Adipocyte (in vitro differentiated cells): ENCODE results near the gene RBFOX2.

Source experiments
- DNase-seq: peaks from one replicate; pipeline ENCODE4 v3.0.0-alpha.2; 2015; ENCODE audit warnings: low read depth
- H3K27me3 ChIP-seq: replicated peaks from 2 replicates; pipeline ENCODE4 v1.7.0; 2013; ENCODE audit warnings: mild to moderate bottlenecking, low read length, moderate library complexity; ENCODE audit not compliant: control insufficient read depth, insufficient read depth
- H3K36me3 ChIP-seq: 2 replicates; pipeline ENCODE4 v1.7.0; 2013; ENCODE audit warnings: low read length, mild to moderate bottlenecking, moderate library complexity; ENCODE audit not compliant: control insufficient read depth, insufficient read depth, severe bottlenecking
- H3K4me1 ChIP-seq: 2 replicates; pipeline ENCODE4 v1.7.0; 2013; ENCODE audit warnings: mild to moderate bottlenecking, low read length, moderate library complexity; ENCODE audit not compliant: control insufficient read depth, insufficient read depth
- H3K4me3 ChIP-seq: 2 replicates; pipeline ENCODE4 v1.7.0; 2013; ENCODE audit warnings: mild to moderate bottlenecking, low read length, moderate library complexity
- H3K9ac ChIP-seq: 2 replicates; pipeline ENCODE4 v1.7.0; 2013; ENCODE audit warnings: mild to moderate bottlenecking, low read length, moderate library complexity
- H3K9me3 ChIP-seq: 2 replicates; pipeline ENCODE4 v1.7.0; 2013; ENCODE audit warnings: mild to moderate bottlenecking, low read length, moderate library complexity; ENCODE audit not compliant: control insufficient read depth

RBFOX2 gene

GRCh38 chr22:35921777-35922176, 106.8 kb downstream of the RBFOX2 start:
- peaks cover 43% of the 10 kb centered on the region for H3K4me1 ChIP-seq
- no peaks in the 10 kb centered on the region for H3K27me3 ChIP-seq
- H3K9ac ChIP-seq = peak overlapping the region; percentile 80
- DNase-seq = peak; percentile 94
- H3K36me3 ChIP-seq = no peaks in the 10 kb centered on the region
- peak overlapping the region; percentile 49 for H3K4me3 ChIP-seq
- H3K9me3 ChIP-seq = no peaks in the 10 kb centered on the region

DNA sequence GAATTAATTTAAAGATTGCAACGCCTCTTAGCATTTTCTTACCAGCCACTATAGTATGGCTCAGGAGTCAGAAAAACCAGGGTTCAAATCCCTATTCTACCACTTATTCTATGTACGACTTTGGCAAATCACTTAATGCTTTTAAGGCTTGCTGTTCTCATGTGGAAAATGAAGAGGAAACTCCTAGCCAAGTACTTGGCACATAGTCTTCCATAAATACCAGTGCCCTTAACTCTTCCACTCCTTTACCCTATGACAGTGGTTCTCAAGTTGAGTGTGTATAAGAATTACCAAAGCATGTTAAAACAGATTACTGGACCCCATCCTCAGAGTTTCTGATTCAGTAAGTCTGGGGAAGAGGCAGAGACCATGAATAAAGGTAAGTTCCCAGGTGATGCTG, 107.6 kb downstream of the RBFOX2 start:
- Histone ChIP-seq H3K27me3 (no peaks in the 10 kb centered on the region), H3K9me3 (no peaks in the 10 kb centered on the region), H3K36me3 (no peaks in the 10 kb centered on the region), H3K4me1 (peaks cover 45% of the 10 kb centered on the region), H3K9ac (peak overlapping the region; percentile 59), H3K4me3 (no peak overlapping the region)
- no peak for DNase-seq

DNA sequence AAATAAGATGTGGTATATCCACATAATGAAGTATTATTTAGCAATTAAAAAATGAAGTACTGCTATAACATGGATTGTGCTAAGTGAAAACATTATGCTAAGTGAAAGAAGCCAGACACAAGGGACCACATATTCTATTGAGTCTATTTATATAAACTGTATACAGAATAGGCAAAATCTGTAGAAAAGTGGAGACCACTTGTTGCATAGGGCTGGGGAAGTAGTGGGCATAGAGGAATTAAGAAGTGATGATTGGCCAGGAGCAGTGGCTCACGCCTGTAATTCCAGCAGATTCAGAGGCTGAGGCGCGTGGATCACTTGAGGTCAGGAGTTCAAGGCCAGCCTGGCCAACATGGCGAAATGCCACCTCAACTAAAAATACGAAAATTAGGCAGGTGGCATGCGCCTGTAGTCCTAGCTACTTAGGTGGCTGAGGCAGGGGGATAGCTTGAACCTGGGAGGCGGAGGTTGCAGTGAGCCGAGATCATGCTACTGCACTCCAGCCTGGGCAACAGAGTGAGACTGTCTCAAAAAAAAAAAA, 109.6 kb downstream of the RBFOX2 start:
- Histone ChIP-seq H3K27me3 (no peaks in the 10 kb centered on the region), H3K9ac (no peak overlapping the region), H3K36me3 (no peaks in the 10 kb centered on the region), H3K9me3 (no peaks in the 10 kb centered on the region), H3K4me3 (no peak overlapping the region), H3K4me1 (peaks cover 61% of the 10 kb centered on the region)
- no peak for DNase-seq

DNA sequence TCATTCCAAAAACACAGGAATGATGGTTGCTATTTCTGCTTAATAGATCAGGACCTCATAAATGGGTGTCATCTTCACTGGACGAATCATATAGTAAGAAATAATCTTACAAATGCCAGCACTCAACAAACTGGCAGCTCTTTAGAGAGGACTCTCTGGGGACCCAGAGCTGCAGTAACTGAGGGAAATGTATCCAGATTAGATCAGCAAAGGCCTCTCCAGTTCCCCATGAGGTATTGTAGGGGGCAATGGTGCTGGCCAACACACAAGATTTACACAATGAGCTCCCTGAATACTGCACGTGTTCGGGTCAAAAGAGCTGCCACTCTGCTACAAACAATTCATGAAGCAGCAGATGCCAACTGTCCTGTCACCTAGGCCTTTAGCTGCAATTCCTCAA, 110.2 kb downstream of the RBFOX2 start:
- H3K9me3 ChIP-seq = no peaks in the 10 kb centered on the region
- no peaks in the 10 kb centered on the region for H3K36me3 ChIP-seq
- H3K9ac ChIP-seq = no peak overlapping the region
- no peak overlapping the region for H3K4me3 ChIP-seq
- no peaks in the 10 kb centered on the region for H3K27me3 ChIP-seq
- H3K4me1 ChIP-seq = peaks cover 65% of the 10 kb centered on the region
- DNase-seq = no peak

- Histone ChIP-seq H3K27me3 (no peaks in the 10 kb centered on the region), H3K4me1 (peaks cover 64% of the 10 kb centered on the region), H3K9me3 (no peaks in the 10 kb centered on the region), H3K4me3 (no peak overlapping the region), H3K9ac (no peak overlapping the region), H3K36me3 (no peaks in the 10 kb centered on the region)
- DNase-seq = no peak
Observed at GRCh38 chr22:35917651-35918050, 111.0 kb downstream of the RBFOX2 start.

DNA sequence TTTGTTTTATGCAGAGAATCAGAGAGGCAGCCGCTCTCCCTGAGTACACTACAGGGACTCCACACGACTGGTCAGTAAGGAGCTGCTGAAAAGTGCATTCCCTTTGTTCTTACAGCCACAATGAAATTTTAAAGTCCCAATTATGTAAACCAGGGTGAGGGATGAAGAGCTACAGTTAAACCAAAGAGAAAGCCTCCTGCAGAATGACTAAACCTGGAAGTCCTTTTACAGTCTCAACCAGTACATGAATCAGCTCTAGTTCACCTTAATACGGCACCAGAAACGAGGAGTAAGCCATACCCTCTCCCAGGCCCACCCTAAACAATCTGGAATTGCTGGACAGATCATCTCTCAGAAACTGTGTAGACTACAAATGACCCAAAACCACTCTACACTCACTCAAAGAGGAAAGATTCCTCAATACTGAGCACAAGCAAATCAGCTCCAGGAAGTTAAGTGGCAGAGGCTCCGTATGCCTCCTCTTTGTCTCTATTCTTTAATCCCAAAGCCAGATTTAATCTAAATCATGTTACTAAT, 113.1 kb downstream of the RBFOX2 start:
- no peaks in the 10 kb centered on the region for H3K9me3 ChIP-seq
- H3K4me1 ChIP-seq = peaks cover 52% of the 10 kb centered on the region
- no peaks in the 10 kb centered on the region for H3K36me3 ChIP-seq
- H3K27me3 ChIP-seq = no peaks in the 10 kb centered on the region
- peak; percentile 47 for DNase-seq
- H3K9ac ChIP-seq = peak overlapping the region; percentile 89
- peak overlapping the region; percentile 82 for H3K4me3 ChIP-seq

DNA sequence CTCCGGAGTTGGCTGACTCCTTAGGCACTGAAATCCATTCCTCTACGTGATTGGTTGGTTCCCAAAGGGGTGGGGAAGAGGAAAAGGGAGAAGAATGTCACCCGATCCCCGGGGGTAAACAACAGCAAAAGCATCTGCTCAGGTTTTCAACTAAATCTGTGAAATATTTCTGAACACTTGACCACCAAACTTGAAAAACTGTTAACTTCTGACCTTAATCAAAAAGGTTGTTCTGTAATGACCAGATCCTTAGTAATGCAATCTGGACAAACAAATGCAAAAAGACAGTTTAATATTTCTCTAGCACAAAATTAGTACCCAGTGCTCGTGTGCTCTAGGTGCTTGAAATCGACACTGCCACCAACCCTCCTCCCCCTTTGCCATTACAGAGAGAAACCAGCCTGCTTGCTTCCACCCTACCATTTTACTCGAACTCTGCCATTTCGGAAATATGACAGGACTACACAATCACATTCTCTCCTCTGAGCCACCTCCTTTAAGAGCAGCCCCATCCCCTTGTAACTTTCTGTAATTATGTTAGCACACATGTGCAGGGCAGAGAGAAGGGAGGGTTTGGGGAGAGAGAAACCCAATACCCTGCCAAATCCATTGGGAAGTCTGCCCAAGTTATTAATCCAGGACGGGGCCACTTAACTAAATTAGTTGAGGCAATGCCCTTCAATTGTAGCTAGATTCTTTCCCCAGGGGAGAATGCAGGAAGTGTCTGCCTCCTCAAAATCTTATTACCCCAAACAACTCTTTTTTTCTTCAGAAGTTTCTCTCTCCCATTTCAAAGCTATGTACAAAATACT, 113.8 kb downstream of the RBFOX2 start:
- peaks cover 56% of the 10 kb centered on the region for H3K4me1 ChIP-seq
- no peaks in the 10 kb centered on the region for H3K36me3 ChIP-seq
- no peaks in the 10 kb centered on the region for H3K27me3 ChIP-seq
- no peaks in the 10 kb centered on the region for H3K9me3 ChIP-seq
- DNase-seq = peak; percentile 96
- H3K9ac ChIP-seq = peak overlapping the region; percentile 89
- peak overlapping the region; percentile 82 for H3K4me3 ChIP-seq

GRCh38 chr22:35914357-35914664, 114.3 kb downstream of the RBFOX2 start:
- Histone ChIP-seq H3K9me3 (no peaks in the 10 kb centered on the region), H3K27me3 (no peaks in the 10 kb centered on the region), H3K4me3 (peak overlapping the region; percentile 82), H3K9ac (peak overlapping the region; percentile 89), H3K36me3 (no peaks in the 10 kb centered on the region), H3K4me1 (peaks cover 56% of the 10 kb centered on the region)
- DNase-seq = no peak

DNA sequence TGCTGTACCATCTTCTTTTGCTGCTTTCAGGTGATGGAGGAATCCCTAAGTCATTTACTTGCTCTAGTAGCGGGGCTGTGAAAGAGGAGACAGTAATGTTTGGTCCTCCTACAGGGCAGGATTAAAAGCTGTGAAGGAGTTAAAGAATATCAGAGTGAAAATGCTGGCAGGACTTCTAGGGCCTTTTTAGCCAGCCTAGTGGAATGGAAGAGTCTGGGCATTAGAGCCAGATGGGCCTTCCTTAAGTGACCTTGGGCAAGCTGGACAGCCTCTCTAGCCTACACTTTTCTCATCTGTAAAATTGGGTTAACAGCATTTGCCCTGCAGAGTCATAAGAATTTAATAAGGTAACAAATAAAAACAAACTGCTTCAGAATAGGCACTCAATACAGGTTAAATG, 114.7 kb downstream of the RBFOX2 start:
- H3K4me3 ChIP-seq = peak overlapping the region; percentile 82
- H3K27me3 ChIP-seq = no peaks in the 10 kb centered on the region
- no peak for DNase-seq
- H3K9ac ChIP-seq = peak overlapping the region; percentile 89
- no peaks in the 10 kb centered on the region for H3K9me3 ChIP-seq
- no peaks in the 10 kb centered on the region for H3K36me3 ChIP-seq
- H3K4me1 ChIP-seq = peaks cover 54% of the 10 kb centered on the region

- no peaks in the 10 kb centered on the region for H3K27me3 ChIP-seq
- H3K4me1 ChIP-seq = peaks cover 42% of the 10 kb centered on the region
- peak; percentile 43 for DNase-seq
- H3K9ac ChIP-seq = no peak overlapping the region
- no peaks in the 10 kb centered on the region for H3K9me3 ChIP-seq
- H3K36me3 ChIP-seq = no peaks in the 10 kb centered on the region
- no peak overlapping the region for H3K4me3 ChIP-seq
Observed at GRCh38 chr22:35912658-35913057, 116.0 kb downstream of the RBFOX2 start.

GRCh38 chr22:35911877-35912276, 116.7 kb downstream of the RBFOX2 start:
- Histone ChIP-seq H3K4me1 (peaks cover 42% of the 10 kb centered on the region), H3K27me3 (no peaks in the 10 kb centered on the region), H3K9ac (no peak overlapping the region), H3K9me3 (no peaks in the 10 kb centered on the region), H3K4me3 (no peak overlapping the region), H3K36me3 (no peaks in the 10 kb centered on the region)
- DNase-seq = no peak
